Skin of body (tissue), 2 donors: ENCODE measurements around the gene DHX58. TPM values are rescaled to one million over a fixed set of nuclear protein-coding genes. Genes with fewer than 3 reads are reported as not detected.

Experiments used
- DNase-seq: peaks from one replicate; lab custom pipeline; 2025; lab: John Stamatoyannopoulos, UW
- total RNA-seq: library from RNA; depleted of rRNA; stranded (reverse); fragments of >200 nt; gene quantifications from one replicate; pipeline ENCODE4 v1.2.3, GENCODE V29; 2014

DHX58 gene
- total RNA-seq, 1 donor from 2014 or later, result 5.4 TPM

GRCh38 chr17:42130310-42130936, 17.9 kb upstream of the DHX58 start:
- no peak for DNase-seq

GRCh38 chr17:42129109-42129837, 16.8 kb upstream of the DHX58 start:
- no peak for DNase-seq

GRCh38 chr17:42127414-42127813, 14.9 kb upstream of the DHX58 start:
- no peak for DNase-seq

- no peak for DNase-seq
Measured at GRCh38 chr17:42126836-42127235, 14.3 kb upstream of the DHX58 start.

GRCh38 chr17:42125565-42125964, 13.1 kb upstream of the DHX58 start:
- no peak for DNase-seq

- no peak for DNase-seq
Measured at GRCh38 chr17:42124256-42124655, 11.7 kb upstream of the DHX58 start.

- DNase-seq, result no peak
Measured at GRCh38 chr17:42122371-42123303, 10.1 kb upstream of the DHX58 start, which contains the start of gene HSPB9. HSPB9 (plus strand) TSS chr17:42122804; CDS start chr17:42122851, 47 bp downstream.

- DNase-seq, result peak; percentile 44
Measured at GRCh38 chr17:42120770-42121769, 8.6 kb upstream of the DHX58 start, which contains the start of gene KAT2A. KAT2A (minus strand) TSS chr17:42121367; CDS start chr17:42121304, 63 bp downstream.

GRCh38 chr17:42120161-42120769, 7.8 kb upstream of the DHX58 start:
- no peak for DNase-seq

- DNase-seq, result no peak
Measured at GRCh38 chr17:42119301-42119700, 6.8 kb upstream of the DHX58 start.

GRCh38 chr17:42118545-42118944, 6.0 kb upstream of the DHX58 start:
- no peak for DNase-seq

- DNase-seq, result no peak
Measured at GRCh38 chr17:42118126-42118510, 5.6 kb upstream of the DHX58 start.

- DNase-seq, result no peak
Measured at GRCh38 chr17:42117397-42118125, 5.0 kb upstream of the DHX58 start.

GRCh38 chr17:42116705-42117396, 4.3 kb upstream of the DHX58 start:
- DNase-seq, result peak; percentile 44

- no peak for DNase-seq
Measured at GRCh38 chr17:42114118-42114517, 1.6 kb upstream of the DHX58 start.

GRCh38 chr17:42113293-42114069, 967 bp upstream of the DHX58 start:
- no peak for DNase-seq

GRCh38 chr17:42111871-42112551, 503 bp downstream of the DHX58 start:
- DNase-seq, result no peak
